HFFc6 (cell line): ENCODE results near the gene PEX16. TPM values are rescaled to one million over a fixed set of nuclear protein-coding genes. Genes with fewer than 3 reads are reported as not detected.

Experiments
- DNase-seq: peaks from one replicate; pipeline ENCODE4 v3.0.0-alpha.2; 2018
- H3K27ac Mint-ChIP-seq: 2 replicates; pipeline ENCODE4 v1.8.0; 2020; ENCODE audit warnings: mild to moderate bottlenecking, mixed read lengths
- H3K27me3 Mint-ChIP-seq: 2 replicates; pipeline ENCODE4 v1.8.0; 2021; ENCODE audit warnings: mild to moderate bottlenecking, moderate library complexity, mixed read lengths; ENCODE audit not compliant: insufficient read depth
- H3K36me3 Mint-ChIP-seq: 2 replicates; pipeline ENCODE4 v1.8.0; 2021; ENCODE audit warnings: low read depth, mixed read lengths
- H3K4me1 Mint-ChIP-seq: 2 replicates; pipeline ENCODE4 v1.8.0; 2020; ENCODE audit warnings: low read depth, mixed read lengths
- H3K4me3 Mint-ChIP-seq: 2 replicates; pipeline ENCODE4 v1.8.0; 2020; ENCODE audit warnings: mild to moderate bottlenecking, moderate library complexity, mixed read lengths
- H3K9me3 Mint-ChIP-seq: 2 replicates; pipeline ENCODE4 v1.8.0; 2020; ENCODE audit warnings: mild to moderate bottlenecking, mixed read lengths
- CTCF ChIP-seq: fragments of 200-600 bp; sonication (generic); IDR thresholded peaks from 2 replicates; pipeline ENCODE4 v1.5.0; 2021; ENCODE audit warnings: antibody characterized with exemption, mild to moderate bottlenecking
- total RNA-seq, 6 experiments: library from RNA; stranded (reverse); fragmentation: NEBNext Ultra II Directional; extraction: Animal tissue kit (Norgen Biotek cat#: 25700); gene quantifications; 2 replicates in 1 of 6; 3 replicates in 5 of 6; pipeline ENCODE4 v1.2.3, GENCODE V29; 2021

Gene PEX16
- total RNA-seq, 6 experiments from 2014 or later = 23.4 to 27.2 (median 25.9) TPM

- no peak overlapping the region for H3K4me3 Mint-ChIP-seq
- TF ChIP-seq CTCF = no peak
- H3K27me3 Mint-ChIP-seq = peaks cover 40% of the 10 kb centered on the region
- DNase-seq = no peak
- no peak overlapping the region for H3K27ac Mint-ChIP-seq
- no peaks in the 10 kb centered on the region for H3K4me1 Mint-ChIP-seq
- no peaks in the 10 kb centered on the region for H3K9me3 Mint-ChIP-seq
- no peaks in the 10 kb centered on the region for H3K36me3 Mint-ChIP-seq
Measured at GRCh38 chr11:45892856-45893255, 24.8 kb downstream of the PEX16 start.

- H3K4me3 Mint-ChIP-seq = no peak overlapping the region
- H3K36me3 Mint-ChIP-seq = no peaks in the 10 kb centered on the region
- no peaks in the 10 kb centered on the region for H3K9me3 Mint-ChIP-seq
- no peaks in the 10 kb centered on the region for H3K4me1 Mint-ChIP-seq
- DNase-seq = no peak
- TF ChIP-seq CTCF = peak; percentile 36; the same call in 1 of the 2 replicates
- peaks cover 45% of the 10 kb centered on the region for H3K27me3 Mint-ChIP-seq
- no peak overlapping the region for H3K27ac Mint-ChIP-seq
Measured at GRCh38 chr11:45890886-45891550, 26.7 kb downstream of the PEX16 start.

GRCh38 chr11:45889966-45890365 lies 27.7 kb downstream of the PEX16 start:
- DNase-seq = no peak
- Mint-ChIP-seq H3K9me3 (no peaks in the 10 kb centered on the region), H3K4me1 (no peaks in the 10 kb centered on the region), H3K27me3 (peaks cover 43% of the 10 kb centered on the region), H3K36me3 (no peaks in the 10 kb centered on the region), H3K27ac (no peak overlapping the region), H3K4me3 (no peak overlapping the region)
- TF ChIP-seq CTCF = no peak

GRCh38 chr11:45889555-45889954 lies 28.1 kb downstream of the PEX16 start:
- Mint-ChIP-seq H3K4me1 (no peaks in the 10 kb centered on the region), H3K9me3 (no peaks in the 10 kb centered on the region), H3K27me3 (peaks cover 39% of the 10 kb centered on the region), H3K4me3 (no peak overlapping the region), H3K36me3 (no peaks in the 10 kb centered on the region), H3K27ac (no peak overlapping the region)
- DNase-seq = no peak
- TF ChIP-seq CTCF = no peak

GRCh38 chr11:45887587-45887986 lies 30.1 kb downstream of the PEX16 start:
- TF ChIP-seq CTCF = no peak
- no peaks in the 10 kb centered on the region for H3K36me3 Mint-ChIP-seq
- no peaks in the 10 kb centered on the region for H3K9me3 Mint-ChIP-seq
- DNase-seq = no peak
- H3K27me3 Mint-ChIP-seq = peaks cover 23% of the 10 kb centered on the region
- no peak overlapping the region for H3K4me3 Mint-ChIP-seq
- no peaks in the 10 kb centered on the region for H3K4me1 Mint-ChIP-seq
- H3K27ac Mint-ChIP-seq = no peak overlapping the region
